PC-3 (cell line): ENCODE measurements around the gene ANKH. TPM values are rescaled to one million over a fixed set of nuclear protein-coding genes. Genes with fewer than 3 reads are reported as not detected.

Source experiments
- ATAC-seq: fragments of 200-7000 bp; cut with Tn5 transposase; 2 replicates; pipeline ENCODE4 v1.9.1; 2020; ENCODE audit warnings: mild to moderate bottlenecking, moderate library complexity
- BruUV-seq: library from RNA; stranded (reverse); fragments of 400-500 nt; replicated peaks from 2 replicates; lab custom pipeline; 2021; lab: Mats Ljungman, UMichigan
- CTCF ChIA-PET: fragments of 300-600 bp; sonication (Branson Sonifier 250); formaldehyde crosslinking; loops from one replicate; lab custom pipeline; 2022; ENCODE audit warnings: antibody characterized with exemption; lab: Charles Lee
- POLR2A ChIA-PET: fragments of 300-600 bp; sonication (Branson Sonifier 250); formaldehyde crosslinking; loops from one replicate; lab custom pipeline; 2022; ENCODE audit warnings: antibody characterized with exemption; ENCODE audit not compliant: unreplicated experiment; lab: Charles Lee
- DNase-seq: peaks from one replicate; pipeline ENCODE4 v3.0.0-alpha.2; 2015
- H2AFZ ChIP-seq: fragments of 300-600 bp; sonication (generic); 2 replicates; pipeline ENCODE4 v1.6.0; 2016; ENCODE audit warnings: antibody characterized with exemption, low read length
- H3F3A ChIP-seq: fragments of 300-600 bp; sonication (generic); one replicate; pipeline ENCODE4 v1.6.0; 2017; ENCODE audit warnings: antibody characterized with exemption, low read length, control low read depth, mild to moderate bottlenecking; ENCODE audit not compliant: unreplicated experiment
- H3K27ac ChIP-seq: fragments of 300-600 bp; sonication (generic); 2 replicates; pipeline ENCODE4 v1.5.1; 2016; ENCODE audit warnings: mild to moderate bottlenecking, low read length
- H3K27me3 ChIP-seq: fragments of 300-600 bp; sonication (generic); 2 replicates; pipeline ENCODE4 v1.6.1; 2016; ENCODE audit warnings: low read length, mixed read lengths
- H3K36me3 ChIP-seq: fragments of 300-600 bp; sonication (generic); 2 replicates; pipeline ENCODE4 v1.6.1; 2016; ENCODE audit warnings: low read depth, mixed run types, low read length, mixed read lengths
- H3K4me1 ChIP-seq: fragments of 300-600 bp; sonication (generic); 2 replicates; pipeline ENCODE4 v1.5.1; 2016; ENCODE audit warnings: low read length; ENCODE audit not compliant: insufficient read depth
- H3K4me2 ChIP-seq: fragments of 300-600 bp; sonication (generic); 2 replicates; pipeline ENCODE4 v1.6.0; 2016; ENCODE audit warnings: low read length
- H3K4me3 ChIP-seq: fragments of 300-600 bp; sonication (generic); 2 replicates; pipeline ENCODE4 v1.5.1; 2016; ENCODE audit warnings: mild to moderate bottlenecking, low read length, mixed read lengths
- H3K79me2 ChIP-seq: fragments of 300-600 bp; sonication (generic); 2 replicates; pipeline ENCODE4 v1.6.1; 2017; ENCODE audit warnings: low read length, mixed read lengths
- H3K9ac ChIP-seq: fragments of 300-600 bp; sonication (generic); 2 replicates; pipeline ENCODE4 v1.6.0; 2016; ENCODE audit warnings: mild to moderate bottlenecking, low read length
- H3K9me2 ChIP-seq: fragments of 300-600 bp; sonication (generic); replicated peaks from 2 replicates; pipeline ENCODE4 v1.6.1; 2016; ENCODE audit warnings: mixed run types, low read length, mixed read lengths
- H3K9me3 ChIP-seq: fragments of 300-600 bp; sonication (generic); 2 replicates; pipeline ENCODE4 v1.6.1; 2016; ENCODE audit warnings: low read length, mixed read lengths
- H4K20me1 ChIP-seq: fragments of 300-600 bp; sonication (generic); 2 replicates; pipeline ENCODE4 v1.6.1; 2016; ENCODE audit warnings: low read length, mixed read lengths
- CTCF ChIP-seq: fragments of 300-600 bp; sonication (generic); conservative IDR thresholded peaks from 2 replicates; pipeline ENCODE4 v1.5.1; 2017; ENCODE audit warnings: antibody characterized with exemption, low read depth, mild to moderate bottlenecking, low read length
- EZH2 ChIP-seq: fragments of 300-600 bp; sonication (generic); IDR thresholded peaks from one replicate; pipeline ENCODE4 v1.6.1; 2017; ENCODE audit warnings: antibody characterized with exemption, mild to moderate bottlenecking, low read length; ENCODE audit not compliant: unreplicated experiment
- EZH2phosphoT487 ChIP-seq: fragments of 300-600 bp; sonication (generic); IDR thresholded peaks from 2 replicates; pipeline ENCODE4 v1.6.1; 2018; ENCODE audit warnings: mild to moderate bottlenecking, antibody characterized with exemption, low read length, borderline replicate concordance
- intact Hi-C: fragments of 100-400 bp; cut with micrococcal nuclease; formaldehyde crosslinking; loops from 2 replicates; pipeline ENCODE4 v1.9.0; 2023
- total RNA-seq: library from RNA; depleted of rRNA; stranded (reverse); fragments of >200 nt; gene quantifications from 2 replicates; pipeline ENCODE4 v1.2.3, GENCODE V29; 2014

The ANKH gene
- total RNA-seq, 1 experiment from 2014 or later, result 11.6 TPM

GRCh38 chr5:14750712-14751111 is 120.9 kb downstream of the ANKH start:
- Histone ChIP-seq H3K9me3 (no peaks in the 10 kb centered on the region), H3K4me3 (no peak overlapping the region), H3F3A (no peaks in the 10 kb centered on the region), H3K36me3 (no peaks in the 10 kb centered on the region), H3K27me3 (peaks cover 11% of the 10 kb centered on the region; the same call in 1 of the 2 replicates), H3K4me2 (no peak overlapping the region), H3K4me1 (peaks cover 16% of the 10 kb centered on the region), H3K9me2 (no peaks in the 10 kb centered on the region), H3K9ac (no peak overlapping the region), H4K20me1 (no peaks in the 10 kb centered on the region), H2AFZ (no peak overlapping the region), H3K79me2 (no peaks in the 10 kb centered on the region), H3K27ac (no peak overlapping the region)
- intact Hi-C loops, result no loop called here
- DNase-seq (no peak), ATAC-seq (no peak)
- no TSS peak for BruUV-seq
- POLR2A ChIA-PET, result no interaction called here
- CTCF ChIA-PET, result no interaction called here
- TF ChIP-seq EZH2 (no peak), EZH2phosphoT487 (no peak), CTCF (no peak)

DNA sequence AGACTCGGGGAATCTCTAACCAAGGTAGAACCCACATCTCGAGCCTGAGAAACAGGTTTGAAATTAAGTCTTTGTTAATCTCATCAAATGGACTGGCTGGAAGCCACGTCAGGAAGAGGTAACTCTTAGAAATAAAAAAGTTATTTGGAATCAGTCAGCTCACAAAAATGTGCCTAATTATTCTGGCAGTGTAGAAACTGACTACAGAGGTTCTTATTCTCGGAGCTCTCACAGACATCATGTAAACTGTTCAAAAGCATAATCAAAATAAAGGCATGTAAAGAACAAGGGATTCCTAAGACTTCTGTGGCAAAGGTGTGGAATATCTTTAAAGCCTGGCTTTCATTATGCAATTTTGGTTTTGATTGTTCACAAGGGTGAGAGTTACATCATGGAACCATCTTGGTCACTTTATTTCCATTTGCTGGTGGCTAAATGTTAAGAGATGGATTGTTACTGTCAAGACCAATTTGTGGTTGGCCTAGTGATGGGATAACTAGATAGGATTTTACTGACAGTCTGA is 121.9 kb downstream of the ANKH start:
- H3K4me2 ChIP-seq, result 0 out of 2 replicates have a peak overlapping the region, but pooled peaks have one; percentile 5
- ChIA-PET CTCF (no interaction called here), POLR2A (no interaction called here)
- no peaks in the 10 kb centered on the region for H3K9me3 ChIP-seq
- no peak for TF ChIP-seq CTCF
- TF ChIP-seq EZH2, result no peak
- H3K79me2 ChIP-seq, result no peaks in the 10 kb centered on the region
- no peaks in the 10 kb centered on the region for H3K9me2 ChIP-seq
- DNase-seq, result peak; percentile 73
- H4K20me1 ChIP-seq, result no peaks in the 10 kb centered on the region
- H3K36me3 ChIP-seq, result no peaks in the 10 kb centered on the region
- H3K4me3 ChIP-seq, result no peak overlapping the region
- peak overlapping the region; percentile 13 for H3K27ac ChIP-seq
- peaks cover 17% of the 10 kb centered on the region for H3K4me1 ChIP-seq
- H3K9ac ChIP-seq, result no peak overlapping the region
- peak; percentile 56 for ATAC-seq
- no peak overlapping the region for H2AFZ ChIP-seq
- no peaks in the 10 kb centered on the region for H3F3A ChIP-seq
- intact Hi-C loops, result loop anchor here (10.0 kb wide), 1 partner anchor 55 kb away; no protein-coding TSS in a partner anchor
- H3K27me3 ChIP-seq, result peaks cover 11% of the 10 kb centered on the region; the same call in 1 of the 2 replicates
- BruUV-seq, result no TSS peak

- TF ChIP-seq EZH2 (no peak), EZH2phosphoT487 (no peak), CTCF (no peak)
- Histone ChIP-seq H3K4me2 (no peak overlapping the region), H2AFZ (no peak overlapping the region), H3K79me2 (no peaks in the 10 kb centered on the region), H3K4me1 (peaks cover 30% of the 10 kb centered on the region), H3K9me3 (no peaks in the 10 kb centered on the region), H3F3A (no peaks in the 10 kb centered on the region), H3K9me2 (no peaks in the 10 kb centered on the region), H4K20me1 (no peaks in the 10 kb centered on the region), H3K27ac (no peak overlapping the region), H3K9ac (no peak overlapping the region), H3K27me3 (peaks cover 11% of the 10 kb centered on the region; the same call in 1 of the 2 replicates), H3K4me3 (no peak overlapping the region), H3K36me3 (no peaks in the 10 kb centered on the region)
- CTCF ChIA-PET, result no interaction called here
- ATAC-seq (no peak), DNase-seq (peak; percentile 40)
- intact Hi-C loops, result loop anchor here (10.0 kb wide), 1 partner anchor 56 kb away; no protein-coding TSS in a partner anchor
- BruUV-seq, result no TSS peak
- POLR2A ChIA-PET, result no interaction called here
These were observed 123.2 kb downstream of the ANKH start for GRCh38 chr5:14748180-14748900.
